ENCODE results near the gene BAZ2A. TPM values are rescaled to one million over a fixed set of nuclear protein-coding genes. Genes with fewer than 3 reads are reported as not detected.

Gene BAZ2A
- total RNA-seq (2021) (99.5 and 115 TPM in 2 replicates), Bru-seq, nascent RNA (percentile 81 among the genes with signal in this experiment), BruChase-seq, experiment 1, labeled RNA remaining after a 2-hour chase (percentile 92 among the genes with signal in this experiment), BruChase-seq, experiment 2, labeled RNA remaining after a 6-hour chase (percentile 93 among the genes with signal in this experiment)
- long read RNA-seq, full-length matches to known transcripts, result 3 of 23 reads
- long read RNA-seq, partial matches to known transcripts, result 2 of 23 reads
- long read RNA-seq, other reads (novel, unspliced or antisense), result 18 of 23 reads

DNA sequence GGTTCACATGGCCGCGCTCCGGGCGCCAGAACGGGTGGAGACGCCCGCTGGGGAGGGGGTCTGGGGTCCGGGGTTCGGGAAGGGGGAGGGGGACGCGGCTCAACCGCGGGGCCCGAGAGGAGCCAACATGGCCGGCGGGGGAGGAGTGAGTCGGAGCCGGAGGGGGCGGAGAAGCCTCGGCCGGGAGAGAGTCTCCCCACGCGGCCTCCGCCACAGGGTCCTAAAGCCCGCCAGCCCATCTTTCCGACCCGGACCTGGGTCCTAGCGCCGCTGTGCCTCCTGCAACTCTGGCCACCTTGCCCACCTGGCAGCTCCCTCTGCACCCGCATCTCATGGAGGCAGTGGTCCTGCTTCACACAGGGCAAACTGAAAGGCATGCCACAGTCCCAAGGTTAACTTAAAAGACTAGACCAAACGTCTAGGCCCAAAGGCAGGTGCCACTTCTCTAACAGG lies at the start of gene BAZ2A:
BAZ2A (minus strand) TSS at position 147 of the 453 bp plus-strand sequence. CDS start 12,796 bp downstream, outside the sequence.
- H3K79me2 ChIP-seq (ENCODE audit: low read depth), result peaks cover 85% of the 10 kb centered on the region
- CTCF ChIA-PET, result interaction anchor here (0.8 kb wide), 1 partner anchor 704 kb away, joined by 4 read pairs; no protein-coding TSS in a partner anchor
- POLR2A ChIA-PET (ENCODE audit: unreplicated experiment), result interaction anchor here (0.6 kb wide), 1 partner anchor 813 kb away, joined by 7 read pairs; the partner anchor contains the start of gene SARNP
- peaks cover 4% of the 10 kb centered on the region; the same call in 1 of the 2 replicates for H3K36me3 ChIP-seq (ENCODE audit: low read depth)
- H3K27me3 ChIP-seq (ENCODE audit: insufficient read depth, low read depth), result no peaks in the 10 kb centered on the region
- H3K4me1 ChIP-seq (replicated peaks; ENCODE audit: insufficient read depth), result peaks cover 43% of the 10 kb centered on the region
- peak within 1 kb of the TSS; percentile 97 for H3K4me2 ChIP-seq
- H3K27ac ChIP-seq, result peak within 1 kb of the TSS; percentile 35
- peak; percentile 61 to 75 for DNase-seq
- peak within 1 kb of the TSS; percentile 96 for H3K4me3 ChIP-seq
- H3K9me3 ChIP-seq (ENCODE audit: insufficient read depth, low read depth), result no peaks in the 10 kb centered on the region
- H4K20me1 ChIP-seq (ENCODE audit: insufficient read depth), result peaks cover 27% of the 10 kb centered on the region
- no peaks in the 10 kb centered on the region for H3K9me2 ChIP-seq (ENCODE audit: insufficient read depth)
- TF ChIP-seq EZH2 (IDR thresholded peaks at IDR 0.05; ENCODE audit: low read depth) (no peak), CTCF (conservative IDR thresholded peaks at IDR 0.05) (no peak)
- no TSS peak for BruUV-seq (replicated peaks)
- intact Hi-C loops (cut with micrococcal nuclease; ENCODE audit: unreplicated experiment), result loop anchor here (10.0 kb wide), 2 partner anchors 375 to 435 kb away; partner anchors contain the start of gene ZBTB39
- peak within 1 kb of the TSS; percentile 93 for H2AFZ ChIP-seq
- H3F3A ChIP-seq (ENCODE audit: insufficient read depth, low read depth), result peaks cover 20% of the 10 kb centered on the region; the same call in 1 of the 2 replicates

DNA sequence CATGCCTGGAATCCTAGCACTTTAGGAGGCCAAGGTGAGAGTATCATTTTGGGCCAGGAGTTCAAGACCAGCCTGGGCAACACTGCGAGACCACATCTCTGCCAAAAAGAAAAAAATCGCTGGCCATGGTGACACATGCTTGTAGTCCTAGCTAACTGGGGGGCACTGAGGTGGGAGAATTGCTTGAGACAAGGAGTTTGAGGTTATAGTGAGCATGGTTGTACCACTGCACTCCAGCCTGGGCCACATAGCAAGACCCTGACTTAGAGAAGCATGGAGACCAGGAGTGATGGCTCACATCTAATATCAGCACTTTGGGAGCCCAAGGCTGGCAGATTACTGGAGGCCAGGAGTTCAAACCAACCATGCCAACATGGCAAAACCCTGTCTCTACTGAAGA lies 48.7 kb upstream of the BAZ2A start:
- intact Hi-C loops (cut with micrococcal nuclease; ENCODE audit: unreplicated experiment), result no loop called here
- Histone ChIP-seq H3K27me3 (ENCODE audit: insufficient read depth, low read depth) (no peaks in the 10 kb centered on the region), H3F3A (ENCODE audit: insufficient read depth, low read depth) (peaks cover 61% of the 10 kb centered on the region), H3K79me2 (ENCODE audit: low read depth) (peaks cover 99% of the 10 kb centered on the region), H3K9me2 (ENCODE audit: insufficient read depth) (no peaks in the 10 kb centered on the region), H3K27ac (no peak overlapping the region), H4K20me1 (ENCODE audit: insufficient read depth) (peaks cover 97% of the 10 kb centered on the region), H3K9me3 (ENCODE audit: insufficient read depth, low read depth) (no peaks in the 10 kb centered on the region), H3K4me1 (replicated peaks; ENCODE audit: insufficient read depth) (peaks cover 12% of the 10 kb centered on the region), H3K36me3 (ENCODE audit: low read depth) (peaks cover 14% of the 10 kb centered on the region), H2AFZ (no peak overlapping the region), H3K4me2 (no peak overlapping the region), H3K4me3 (no peak overlapping the region)
- POLR2A ChIA-PET (ENCODE audit: unreplicated experiment), result no interaction called here
- BruUV-seq (replicated peaks), result no TSS peak
- no peak for TF ChIP-seq EZH2 (IDR thresholded peaks at IDR 0.05; ENCODE audit: low read depth)
- TF ChIP-seq CTCF (conservative IDR thresholded peaks at IDR 0.05), result no peak
- no peak for DNase-seq
- CTCF ChIA-PET, result interaction anchor here (0.6 kb wide), 1 partner anchor 632 kb away, joined by 3 read pairs; no protein-coding TSS in a partner anchor

DNA sequence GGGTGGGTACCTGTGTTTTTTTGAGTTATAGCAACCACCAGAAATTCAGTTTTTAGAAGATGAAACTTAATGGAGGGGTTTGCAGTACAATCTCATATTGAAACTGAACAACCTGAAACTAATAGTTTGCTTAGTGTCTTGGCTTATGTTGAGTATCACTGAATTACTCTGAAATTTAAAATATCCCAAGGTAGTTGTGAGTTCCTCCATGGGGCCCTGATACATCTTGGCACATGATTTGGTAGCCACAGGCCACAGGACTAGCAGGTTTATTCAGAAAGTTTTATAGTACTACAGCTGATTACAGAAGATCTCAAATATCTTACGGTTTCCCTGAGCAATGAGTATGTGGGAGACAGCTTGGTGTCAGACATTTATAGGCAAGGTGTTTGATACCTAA lies 47.6 kb upstream of the BAZ2A start:
- Histone ChIP-seq H3K27me3 (ENCODE audit: insufficient read depth, low read depth) (no peaks in the 10 kb centered on the region), H3K9me3 (ENCODE audit: insufficient read depth, low read depth) (no peaks in the 10 kb centered on the region), H3F3A (ENCODE audit: insufficient read depth, low read depth) (peaks cover 61% of the 10 kb centered on the region), H3K27ac (peak overlapping the region; percentile 43), H3K79me2 (ENCODE audit: low read depth) (peaks cover 99% of the 10 kb centered on the region), H4K20me1 (ENCODE audit: insufficient read depth) (peaks cover 96% of the 10 kb centered on the region), H3K4me2 (no peak overlapping the region), H3K9me2 (ENCODE audit: insufficient read depth) (no peaks in the 10 kb centered on the region), H3K36me3 (ENCODE audit: low read depth) (peaks cover 14% of the 10 kb centered on the region), H3K4me1 (replicated peaks; ENCODE audit: insufficient read depth) (0 out of 2 replicates have a peak, but pooled peaks cover 10% of the 10 kb centered on the region), H3K4me3 (no peak overlapping the region), H2AFZ (no peak overlapping the region)
- BruUV-seq (replicated peaks), result no TSS peak
- ChIA-PET POLR2A (ENCODE audit: unreplicated experiment) (no interaction called here), CTCF (no interaction called here)
- TF ChIP-seq EZH2 (IDR thresholded peaks at IDR 0.05; ENCODE audit: low read depth), result no peak
- TF ChIP-seq CTCF (conservative IDR thresholded peaks at IDR 0.05), result no peak
- intact Hi-C loops (cut with micrococcal nuclease; ENCODE audit: unreplicated experiment), result no loop called here
- no peak for DNase-seq
